Globus pallidus (tissue), 1 donor: Measurements from ENCODE around the gene CCDC181.

Experiments used
- DNase-seq: peaks from one replicate; pipeline ENCODE4 v3.0.0-alpha.2; 2015; ENCODE audit warnings: low spot score

Gene CCDC181

GRCh38 chr1:169395955-169396354 lies 31.3 kb downstream of the CCDC181 start:
- DNase-seq, result no peak

- DNase-seq, result no peak
Measured at GRCh38 chr1:169392406-169392805, 34.9 kb downstream of the CCDC181 start.

GRCh38 chr1:169390303-169390702 lies 37.0 kb downstream of the CCDC181 start:
- DNase-seq, result no peak

GRCh38 chr1:169387399-169387798 lies 39.9 kb downstream of the CCDC181 start:
- no peak for DNase-seq

GRCh38 chr1:169383449-169383848 lies 43.8 kb downstream of the CCDC181 start:
- no peak for DNase-seq

- DNase-seq, result no peak
Measured at GRCh38 chr1:169381162-169381561, 46.1 kb downstream of the CCDC181 start.

GRCh38 chr1:169371404-169371803 lies 55.9 kb downstream of the CCDC181 start:
- DNase-seq, result no peak

GRCh38 chr1:169368406-169368769 lies 58.9 kb downstream of the CCDC181 start:
- no peak for DNase-seq

GRCh38 chr1:169367686-169368405 lies 59.4 kb downstream of the CCDC181 start, which contains the start of the genes BLZF1 and NME7:
Gene BLZF1, plus strand, starts transcription at chr1:169368195. Its CDS starts 1,328 bp downstream, at chr1:169369523.
Gene NME7, minus strand, starts transcription at chr1:169367797. Its CDS starts 87 bp downstream, at chr1:169367710.
- peak; percentile 97 for DNase-seq

- DNase-seq, result no peak
Measured at GRCh38 chr1:169367096-169367685, 60.1 kb downstream of the CCDC181 start.

- DNase-seq, result no peak
Measured at GRCh38 chr1:169364948-169365347, 62.3 kb downstream of the CCDC181 start.

- DNase-seq, result no peak
Measured at GRCh38 chr1:169363046-169363730, 64.1 kb downstream of the CCDC181 start.

GRCh38 chr1:169361281-169361680 lies 66.0 kb downstream of the CCDC181 start:
- no peak for DNase-seq

GRCh38 chr1:169360415-169360814 lies 66.9 kb downstream of the CCDC181 start:
- DNase-seq, result no peak

- peak; percentile 59 for DNase-seq
Measured at GRCh38 chr1:169348383-169349036, 78.8 kb downstream of the CCDC181 start.

- DNase-seq, result no peak
Measured at GRCh38 chr1:169347688-169348382, 79.4 kb downstream of the CCDC181 start.

GRCh38 chr1:169346036-169346589 lies 81.2 kb downstream of the CCDC181 start:
- no peak for DNase-seq

GRCh38 chr1:169345511-169345910 lies 81.8 kb downstream of the CCDC181 start:
- no peak for DNase-seq
